Activated naive CD8-positive, alpha-beta T cell treated with anti-CD3 and anti-CD28 coated beads, Interleukin-2, amount 50 U/mL, for 24 hours (primary cell): ENCODE results near the gene SIGMAR1.

Source experiments
- ATAC-seq: fragments of 150-1000 bp; cut with Tn5 transposase; one replicate; pipeline ENCODE4 v1.10.0; 2021
- DNase-seq: peaks from one replicate; pipeline ENCODE4 v3.0.0; 2021
- H3K27ac Mint-ChIP-seq: one replicate; pipeline ENCODE4 v1.8.0; 2021; ENCODE audit warnings: mild to moderate bottlenecking, mixed read lengths
- H3K27me3 Mint-ChIP-seq: one replicate; pipeline ENCODE4 v1.8.0; 2021; ENCODE audit warnings: mixed read lengths
- H3K36me3 Mint-ChIP-seq: one replicate; pipeline ENCODE4 v1.8.0; 2021; ENCODE audit warnings: low read depth, mixed read lengths
- H3K4me1 Mint-ChIP-seq: one replicate; pipeline ENCODE4 v1.8.0; 2021; ENCODE audit warnings: mixed read lengths
- H3K4me3 Mint-ChIP-seq: one replicate; pipeline ENCODE4 v1.8.0; 2021; ENCODE audit warnings: mild to moderate bottlenecking, moderate library complexity, mixed read lengths
- H3K9me3 Mint-ChIP-seq: one replicate; pipeline ENCODE4 v1.8.0; 2021; ENCODE audit warnings: mixed read lengths

Gene SIGMAR1

GRCh38 chr9:34664281-34665066 is 26.9 kb upstream of the SIGMAR1 start:
- Mint-ChIP-seq H3K27ac (peak overlapping the region; percentile 79), H3K27me3 (no peaks in the 10 kb centered on the region), H3K4me1 (peaks cover 27% of the 10 kb centered on the region), H3K9me3 (peaks cover 5% of the 10 kb centered on the region), H3K36me3 (peaks cover 3% of the 10 kb centered on the region), H3K4me3 (peak overlapping the region; percentile 80)
- DNase-seq (peak; percentile 72), ATAC-seq (peak; percentile 61)

- no peak for DNase-seq
- H3K27ac Mint-ChIP-seq: peak overlapping the region; percentile 10
- no peaks in the 10 kb centered on the region for H3K27me3 Mint-ChIP-seq
- peaks cover 27% of the 10 kb centered on the region for H3K4me1 Mint-ChIP-seq
- H3K36me3 Mint-ChIP-seq: peaks cover 3% of the 10 kb centered on the region
- no peak overlapping the region for H3K4me3 Mint-ChIP-seq
- H3K9me3 Mint-ChIP-seq: no peaks in the 10 kb centered on the region
- no peak for ATAC-seq
Measured at GRCh38 chr9:34663303-34663605, 25.7 kb upstream of the SIGMAR1 start.

DNA sequence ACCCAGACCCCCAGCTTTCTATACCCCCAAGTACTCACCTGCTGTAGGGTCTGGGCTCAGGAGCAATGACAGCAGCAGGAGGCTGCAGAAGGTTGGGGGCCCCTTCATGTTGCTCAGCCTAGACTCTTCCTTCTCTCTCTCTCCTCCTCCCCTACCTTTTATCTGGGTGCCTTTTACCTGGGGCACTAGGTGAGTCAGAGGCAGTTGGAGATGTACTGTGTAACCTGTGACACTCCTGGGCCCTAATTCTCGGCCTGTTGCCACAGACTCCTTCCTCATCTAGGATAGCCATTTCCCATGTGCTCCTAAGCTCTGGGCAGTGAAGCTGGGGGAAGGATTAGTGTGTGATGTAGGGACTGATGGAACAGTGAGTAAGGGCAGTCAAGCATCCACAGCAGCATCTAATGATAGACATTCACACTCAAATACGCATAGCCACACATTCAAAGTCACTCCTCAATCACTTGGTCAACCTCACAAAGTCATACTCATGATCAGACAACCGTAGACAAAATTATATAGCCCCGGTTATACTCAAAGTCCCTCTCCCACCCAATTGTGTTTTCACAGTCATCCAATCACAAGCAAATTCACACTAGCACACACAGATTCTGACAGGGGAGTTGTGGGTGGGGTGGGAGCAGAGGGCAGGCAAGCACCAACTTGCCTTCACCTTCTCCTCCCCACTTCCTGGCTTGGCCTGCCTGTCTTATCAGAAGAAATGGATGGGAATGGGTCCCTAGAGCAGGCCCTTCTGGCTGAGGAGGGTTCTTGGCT is 25.1 kb upstream of the SIGMAR1 start, which contains the start of gene CCL27:
CCL27 (minus strand) TSS at position 132 of the 777 bp plus-strand sequence; CDS start at position 108, 24 bp downstream.
- peak within 1 kb of the TSS; percentile 10 for H3K27ac Mint-ChIP-seq
- no peak for ATAC-seq
- H3K4me1 Mint-ChIP-seq: peaks cover 27% of the 10 kb centered on the region
- no peaks in the 10 kb centered on the region for H3K27me3 Mint-ChIP-seq
- peaks cover 3% of the 10 kb centered on the region for H3K36me3 Mint-ChIP-seq
- H3K9me3 Mint-ChIP-seq: no peaks in the 10 kb centered on the region
- DNase-seq: no peak
- H3K4me3 Mint-ChIP-seq: no peak within 1 kb of the TSS

DNA sequence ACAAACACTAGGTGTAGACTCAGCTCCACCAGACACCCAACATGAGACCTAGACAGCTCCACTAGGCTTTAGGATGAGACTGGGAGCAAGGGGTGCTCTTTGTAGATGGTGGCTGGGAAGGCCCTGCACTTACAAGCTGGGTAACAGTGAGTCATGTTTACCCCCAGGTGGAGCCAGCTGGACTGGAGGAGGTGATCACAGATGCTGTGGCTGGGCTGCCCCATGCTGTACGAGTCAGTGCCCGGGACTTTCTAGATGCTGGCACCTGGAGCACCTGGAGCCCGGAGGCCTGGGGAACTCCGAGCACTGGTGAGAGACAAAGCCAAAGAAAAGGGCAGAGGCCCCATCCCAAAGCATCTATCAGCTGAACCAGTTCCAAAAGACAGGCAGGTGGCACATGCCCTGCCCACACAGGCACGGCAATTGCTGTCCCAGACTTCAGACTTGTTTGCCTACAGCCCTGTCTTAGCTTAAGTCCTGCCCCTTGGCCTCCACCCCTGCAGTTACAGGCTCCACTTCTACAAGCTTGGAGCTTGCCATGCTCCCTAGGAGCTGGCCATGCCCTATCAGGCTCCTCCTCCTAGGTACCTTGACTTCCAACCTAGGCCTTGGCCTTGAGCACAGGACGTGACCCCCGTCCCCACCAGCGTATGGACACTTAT is 22.1 kb upstream of the SIGMAR1 start:
- ATAC-seq (peak; percentile 48), DNase-seq (no peak)
- Mint-ChIP-seq H3K4me3 (no peak overlapping the region), H3K27ac (no peak overlapping the region), H3K36me3 (peaks cover 3% of the 10 kb centered on the region), H3K4me1 (peaks cover 23% of the 10 kb centered on the region), H3K27me3 (no peaks in the 10 kb centered on the region), H3K9me3 (no peaks in the 10 kb centered on the region)

DNA sequence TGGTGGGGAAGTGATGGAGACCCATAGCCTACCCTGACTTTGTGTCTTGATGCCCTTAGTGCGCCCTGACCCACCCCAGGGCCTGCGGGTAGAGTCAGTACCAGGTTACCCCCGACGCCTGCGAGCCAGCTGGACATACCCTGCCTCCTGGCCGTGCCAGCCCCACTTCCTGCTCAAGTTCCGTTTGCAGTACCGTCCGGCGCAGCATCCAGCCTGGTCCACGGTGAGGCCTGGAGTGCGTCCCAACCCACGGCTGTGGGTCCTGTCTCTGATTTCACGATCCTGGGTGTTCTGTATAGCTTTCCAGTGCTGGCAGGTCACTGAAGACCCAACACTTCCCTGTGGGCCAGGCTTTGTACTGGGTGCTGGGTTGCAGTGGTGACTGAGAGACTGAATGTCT is 20.9 kb upstream of the SIGMAR1 start:
- H3K27me3 Mint-ChIP-seq: no peaks in the 10 kb centered on the region
- no peaks in the 10 kb centered on the region for H3K9me3 Mint-ChIP-seq
- H3K27ac Mint-ChIP-seq: no peak overlapping the region
- H3K4me1 Mint-ChIP-seq: peaks cover 10% of the 10 kb centered on the region
- H3K4me3 Mint-ChIP-seq: no peak overlapping the region
- ATAC-seq: no peak
- H3K36me3 Mint-ChIP-seq: peaks cover 3% of the 10 kb centered on the region
- no peak for DNase-seq

GRCh38 chr9:34656992-34657391 is 19.4 kb upstream of the SIGMAR1 start:
- no peak for DNase-seq
- no peaks in the 10 kb centered on the region for H3K27me3 Mint-ChIP-seq
- no peak overlapping the region for H3K4me3 Mint-ChIP-seq
- ATAC-seq: no peak
- H3K9me3 Mint-ChIP-seq: no peaks in the 10 kb centered on the region
- H3K27ac Mint-ChIP-seq: no peak overlapping the region
- H3K4me1 Mint-ChIP-seq: peaks cover 11% of the 10 kb centered on the region
- peaks cover 3% of the 10 kb centered on the region for H3K36me3 Mint-ChIP-seq

GRCh38 chr9:34655394-34655793 is 17.8 kb upstream of the SIGMAR1 start:
- Mint-ChIP-seq H3K27me3 (no peaks in the 10 kb centered on the region), H3K4me1 (peaks cover 11% of the 10 kb centered on the region), H3K36me3 (peaks cover under 1% of the 10 kb centered on the region), H3K4me3 (no peak overlapping the region), H3K27ac (no peak overlapping the region), H3K9me3 (no peaks in the 10 kb centered on the region)
- ATAC-seq (no peak), DNase-seq (no peak)

- no peaks in the 10 kb centered on the region for H3K9me3 Mint-ChIP-seq
- DNase-seq: no peak
- peak overlapping the region; percentile 68 for H3K27ac Mint-ChIP-seq
- no peak for ATAC-seq
- H3K4me1 Mint-ChIP-seq: peaks cover 11% of the 10 kb centered on the region
- no peak overlapping the region for H3K4me3 Mint-ChIP-seq
- H3K36me3 Mint-ChIP-seq: no peaks in the 10 kb centered on the region
- no peaks in the 10 kb centered on the region for H3K27me3 Mint-ChIP-seq
Measured at GRCh38 chr9:34654323-34655051, 16.9 kb upstream of the SIGMAR1 start.

DNA sequence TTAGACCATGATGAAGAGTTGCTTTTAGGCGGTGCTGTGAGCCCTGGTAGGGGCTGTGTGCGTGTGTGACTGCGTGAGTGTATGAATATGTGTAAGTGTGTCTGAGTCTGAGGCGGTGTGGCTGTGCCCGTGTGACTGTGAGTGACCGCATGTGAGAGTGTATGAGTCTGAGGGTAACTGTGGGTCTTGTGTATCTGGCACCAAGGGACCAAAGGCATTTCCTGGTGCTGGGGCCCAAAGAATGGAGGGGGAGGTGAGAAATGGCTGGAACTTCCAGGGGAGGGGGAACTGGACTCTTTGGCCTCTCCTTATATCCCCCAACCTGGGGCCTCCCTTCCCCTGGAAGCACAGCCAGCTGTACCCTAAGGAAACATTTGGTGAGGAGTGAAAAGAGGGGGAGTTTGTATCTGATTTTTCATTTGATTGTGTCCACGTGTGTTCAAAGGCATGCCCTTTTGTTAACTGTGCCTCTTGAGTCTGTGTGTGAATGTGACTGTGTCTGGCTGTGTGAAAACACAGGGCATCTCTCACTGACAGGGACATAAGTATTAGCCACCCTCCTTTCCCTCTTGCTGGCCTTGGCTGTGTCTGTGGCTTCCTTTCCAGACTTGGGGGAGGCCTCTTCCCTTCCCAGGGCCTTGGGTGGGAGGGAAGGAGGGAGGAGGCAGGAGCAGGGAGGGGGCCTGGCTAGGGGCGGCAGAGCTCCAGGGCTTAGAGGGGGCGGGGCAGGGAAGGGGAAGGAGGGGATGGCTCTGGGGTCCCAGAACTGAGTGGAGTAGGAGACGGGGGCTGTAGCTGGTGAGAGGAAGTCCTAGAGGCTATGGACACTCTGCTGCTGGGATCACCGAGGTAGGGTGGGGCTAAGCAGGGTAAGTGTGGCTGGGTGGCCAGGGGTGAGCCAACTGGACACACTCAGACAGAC is 15.8 kb upstream of the SIGMAR1 start:
- no peaks in the 10 kb centered on the region for H3K9me3 Mint-ChIP-seq
- H3K27ac Mint-ChIP-seq: no peak overlapping the region
- no peak overlapping the region for H3K4me3 Mint-ChIP-seq
- H3K27me3 Mint-ChIP-seq: no peaks in the 10 kb centered on the region
- DNase-seq: no peak
- H3K4me1 Mint-ChIP-seq: peaks cover 17% of the 10 kb centered on the region
- H3K36me3 Mint-ChIP-seq: peaks cover 9% of the 10 kb centered on the region
- no peak for ATAC-seq

- ATAC-seq: no peak
- Mint-ChIP-seq H3K27ac (peak overlapping the region; percentile 53), H3K4me1 (peaks cover 25% of the 10 kb centered on the region), H3K36me3 (peaks cover 17% of the 10 kb centered on the region), H3K27me3 (no peaks in the 10 kb centered on the region), H3K4me3 (no peak overlapping the region), H3K9me3 (no peaks in the 10 kb centered on the region)
- DNase-seq: no peak
Measured at GRCh38 chr9:34652602-34653000, 15.0 kb upstream of the SIGMAR1 start.

GRCh38 chr9:34651876-34652601 is 14.5 kb upstream of the SIGMAR1 start, which contains the start of gene IL11RA:
TSS of gene IL11RA (plus strand) at chr9:34652185. CDS start at chr9:34655218, 3,033 bp downstream.
- Mint-ChIP-seq H3K4me3 (no peak within 1 kb of the TSS), H3K27me3 (no peaks in the 10 kb centered on the region), H3K27ac (peak within 1 kb of the TSS; percentile 53), H3K4me1 (peaks cover 30% of the 10 kb centered on the region), H3K36me3 (peaks cover 17% of the 10 kb centered on the region), H3K9me3 (no peaks in the 10 kb centered on the region)
- ATAC-seq: peak; percentile 71
- peak; percentile 59 for DNase-seq

GRCh38 chr9:34651321-34651720 is 13.7 kb upstream of the SIGMAR1 start:
- Mint-ChIP-seq H3K36me3 (peaks cover 17% of the 10 kb centered on the region), H3K27me3 (no peaks in the 10 kb centered on the region), H3K4me1 (peaks cover 31% of the 10 kb centered on the region), H3K9me3 (no peaks in the 10 kb centered on the region), H3K27ac (no peak overlapping the region), H3K4me3 (no peak overlapping the region)
- no peak for ATAC-seq
- DNase-seq: no peak

GRCh38 chr9:34650816-34651215 is 13.2 kb upstream of the SIGMAR1 start:
- H3K36me3 Mint-ChIP-seq: peaks cover 17% of the 10 kb centered on the region
- H3K4me1 Mint-ChIP-seq: peaks cover 36% of the 10 kb centered on the region
- no peaks in the 10 kb centered on the region for H3K9me3 Mint-ChIP-seq
- H3K4me3 Mint-ChIP-seq: no peak overlapping the region
- no peaks in the 10 kb centered on the region for H3K27me3 Mint-ChIP-seq
- DNase-seq (no peak), ATAC-seq (no peak)
- H3K27ac Mint-ChIP-seq: no peak overlapping the region
